Glomerular visceral epithelial cell (primary cell): Measurements from ENCODE around the gene CREG1.
"Not testable (repeated sequence)": the region's sequence is repeated elsewhere in the genome, so short reads cannot be mapped to it uniquely, and the experiment has no call there.

Experiments used
- DNase-seq: peaks from one replicate; pipeline ENCODE4 v3.0.0-alpha.2; 2016; ENCODE audit errors: extremely low spot score

Gene CREG1

DNA sequence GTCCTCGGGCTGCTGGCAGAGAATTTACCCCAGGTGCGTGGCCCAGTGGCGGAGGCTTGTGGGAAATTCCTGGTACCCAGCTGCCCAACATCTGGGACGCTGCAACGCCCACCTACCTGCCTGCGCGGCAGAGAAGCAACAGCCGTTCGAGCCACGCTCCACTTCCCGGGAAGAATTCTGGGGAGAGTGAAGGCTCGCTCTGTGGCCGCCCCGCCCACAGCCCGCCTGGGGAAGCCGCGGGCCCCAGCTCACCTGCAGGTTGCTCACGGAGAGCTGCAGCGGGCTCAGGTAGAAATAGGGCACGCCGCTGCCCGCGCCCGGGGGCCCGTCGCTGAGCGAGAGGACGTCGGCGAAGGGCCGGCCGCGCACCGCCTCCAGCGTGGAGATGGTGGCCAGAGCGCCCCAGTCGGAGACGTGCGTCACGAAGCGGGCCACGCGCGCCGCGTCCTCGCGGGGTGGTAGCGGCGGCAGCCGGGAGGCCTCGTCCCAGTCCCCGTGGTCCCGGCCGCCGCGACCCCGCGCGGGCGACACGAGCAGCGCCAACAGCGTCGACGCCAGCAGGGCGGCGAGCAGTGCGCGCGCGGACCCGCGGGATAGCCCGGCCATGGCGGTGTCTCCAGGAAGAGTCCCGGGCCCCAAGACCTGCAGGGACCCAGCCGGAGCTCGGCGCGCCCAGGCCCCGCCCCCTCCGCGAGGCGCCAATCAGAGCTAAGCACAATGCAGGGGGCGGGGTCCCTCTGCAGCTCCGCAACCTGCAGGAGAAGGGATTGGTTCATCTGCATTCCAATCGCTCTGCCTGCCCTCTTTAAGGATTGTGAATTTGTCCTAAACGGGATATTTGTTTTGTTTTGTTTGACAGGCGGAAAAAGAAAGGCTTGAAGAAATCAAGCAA, at the start of gene CREG1:
CREG1 (minus strand) TSS at position 627 of the 892 bp plus-strand sequence.
- peak; percentile 94 for DNase-seq

GRCh38 chr1:167602840-167603239, 49.3 kb upstream of the CREG1 start:
- no peak for DNase-seq

DNA sequence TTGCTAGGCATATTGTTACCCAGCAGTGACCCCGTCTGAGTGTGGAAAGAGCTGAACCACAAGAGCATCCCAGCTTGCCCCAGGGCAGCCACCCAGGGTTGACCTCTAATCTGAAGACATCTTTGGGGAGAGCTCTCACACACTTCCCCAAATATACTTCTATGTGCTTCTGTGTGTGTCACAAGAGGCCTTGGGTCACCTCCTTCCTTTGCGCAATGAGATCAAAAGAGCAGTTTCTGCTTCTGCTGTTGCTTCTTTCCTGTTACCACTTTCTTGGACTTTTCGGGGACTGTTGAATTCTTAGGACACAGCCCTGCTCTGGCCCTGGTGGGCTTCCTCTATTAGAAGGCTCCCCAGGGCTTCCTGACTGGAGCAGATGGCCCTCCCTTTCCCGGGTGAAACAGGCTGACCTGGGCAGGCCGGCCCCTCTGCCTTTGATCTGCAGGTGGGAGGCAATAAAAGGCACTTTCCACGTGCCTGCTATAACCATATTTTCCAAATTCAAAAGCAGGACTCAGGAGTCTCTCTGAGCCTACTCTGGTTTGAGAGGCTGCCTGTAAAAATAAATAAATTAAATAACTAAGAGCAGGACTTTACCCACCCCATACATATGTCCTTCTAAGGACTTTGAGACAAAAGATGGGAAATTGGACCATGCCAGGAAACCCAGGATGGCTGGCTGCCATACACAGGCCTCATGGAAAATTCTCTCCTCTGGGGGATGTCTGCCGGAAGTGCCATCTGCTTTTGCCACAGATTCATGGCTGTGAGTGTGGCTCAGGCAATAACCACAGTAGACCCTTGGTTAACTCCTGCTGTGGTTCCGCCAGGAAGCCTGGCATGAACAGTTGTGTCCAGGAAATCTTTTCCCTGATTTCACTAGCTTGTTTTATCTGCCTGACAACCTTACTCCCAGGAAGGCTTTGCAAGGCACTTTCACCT, 48.2 kb upstream of the CREG1 start:
- DNase-seq: no peak

DNA sequence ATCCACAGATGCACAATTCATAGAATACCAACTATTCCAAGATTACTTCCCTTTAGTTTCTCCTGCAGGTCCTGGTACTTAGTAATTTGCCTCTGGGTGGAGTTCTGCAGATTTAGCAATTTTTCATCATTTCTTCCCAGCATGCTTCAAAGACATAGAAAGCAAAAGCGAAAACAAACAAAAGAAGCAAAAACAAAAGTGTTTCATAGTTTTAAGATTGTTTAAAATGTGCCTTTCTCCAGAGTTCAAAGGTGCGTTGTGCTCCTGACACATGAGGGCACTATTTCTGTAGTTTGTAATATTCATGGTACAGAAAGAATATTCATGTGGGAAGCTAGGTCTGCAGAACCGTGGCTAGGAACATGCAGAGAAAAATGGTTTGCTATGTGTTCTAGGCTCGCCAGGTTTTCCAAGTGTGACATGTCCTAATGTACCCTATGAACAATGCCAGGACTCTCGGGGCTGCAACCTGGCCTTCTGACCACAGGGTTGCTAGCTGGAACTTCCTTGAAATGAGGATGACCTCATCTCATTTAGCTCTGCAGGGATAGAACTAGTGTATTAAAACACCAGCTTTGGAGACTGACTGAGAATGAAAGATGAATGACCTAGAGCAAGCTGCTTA, 46.5 kb upstream of the CREG1 start:
- DNase-seq: peak; percentile 73

DNA sequence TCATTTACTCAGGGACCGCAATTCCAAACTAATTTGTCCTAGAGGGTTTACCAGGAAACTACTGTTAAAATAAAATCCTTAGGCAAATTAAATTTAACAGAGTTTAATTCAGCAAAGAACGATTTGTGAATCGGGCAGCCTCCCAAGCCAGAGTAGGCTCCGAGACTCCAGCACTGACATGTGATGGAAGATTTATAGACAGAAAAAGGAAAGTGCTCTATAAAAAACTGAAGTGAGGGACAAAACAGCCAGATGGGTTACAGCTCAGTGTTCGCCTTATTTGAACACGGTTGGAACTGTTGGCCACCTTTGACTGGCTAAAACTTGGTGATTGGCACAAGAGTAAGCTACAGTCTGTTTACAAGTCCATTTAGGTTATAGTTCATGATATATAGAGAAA, 41.3 kb upstream of the CREG1 start:
- no peak for DNase-seq

- DNase-seq: no peak
Measured at GRCh38 chr1:167593860-167594259, 40.3 kb upstream of the CREG1 start.

GRCh38 chr1:167592475-167592874, 38.9 kb upstream of the CREG1 start:
- no peak for DNase-seq

DNA sequence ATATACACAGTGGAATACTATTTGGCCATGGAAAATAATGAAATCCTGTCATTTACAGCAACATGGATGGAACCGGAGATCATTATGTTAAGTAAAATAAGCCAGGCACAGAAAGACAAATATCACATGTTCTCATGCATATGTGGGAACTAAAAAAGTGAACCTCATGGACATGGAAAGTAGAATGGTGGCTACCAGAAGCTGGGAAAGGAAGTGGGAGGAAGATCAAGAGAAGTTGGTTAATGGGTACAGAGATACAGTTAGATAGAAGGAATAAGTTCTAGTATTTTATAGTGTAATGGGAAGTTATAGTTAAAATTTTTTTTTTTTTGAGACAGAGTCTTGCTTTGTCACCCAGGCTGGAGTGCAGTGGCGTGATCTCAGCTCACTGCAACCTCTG, 34.8 kb upstream of the CREG1 start:
- no peak for DNase-seq

DNA sequence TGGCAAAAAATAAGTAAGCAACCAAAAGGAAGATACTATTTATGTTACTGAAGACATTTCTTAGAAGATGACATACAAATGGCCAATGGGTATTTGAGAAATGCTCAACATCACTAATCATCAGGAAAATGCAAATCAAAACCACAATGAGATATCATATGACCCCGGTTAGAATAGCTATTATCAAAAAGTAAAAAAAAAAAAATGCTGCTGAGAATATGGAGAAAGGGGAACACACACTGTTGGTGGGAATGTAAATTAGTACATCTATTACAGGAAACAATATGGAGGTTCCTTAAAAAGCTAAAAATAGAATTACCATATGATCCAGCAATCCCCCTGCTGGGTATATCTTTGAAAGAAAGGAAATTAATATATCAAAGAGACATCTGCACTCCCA, 34.3 kb upstream of the CREG1 start:
- no peak for DNase-seq

GRCh38 chr1:167587342-167587741, 33.8 kb upstream of the CREG1 start:
- no peak for DNase-seq

DNA sequence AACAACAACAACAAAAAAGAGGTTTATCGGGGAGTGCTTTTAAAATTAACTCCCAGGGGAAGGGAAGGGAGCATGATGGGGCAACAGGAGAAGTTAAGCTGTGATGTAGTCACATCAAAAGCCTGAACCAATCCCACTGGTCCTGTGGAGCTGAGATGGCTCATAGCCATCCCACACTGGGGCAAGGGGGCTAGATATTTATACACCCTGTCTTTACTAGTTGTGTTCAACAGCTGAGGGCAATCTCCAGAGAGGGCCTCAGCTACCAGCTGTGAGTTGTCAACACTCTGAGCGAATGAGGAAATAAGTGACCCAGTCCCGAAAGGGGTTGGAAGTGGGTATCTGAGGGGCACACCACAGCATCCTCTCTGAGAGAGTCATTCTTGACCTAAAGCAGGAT, 31.0 kb upstream of the CREG1 start:
- no peak for DNase-seq

DNA sequence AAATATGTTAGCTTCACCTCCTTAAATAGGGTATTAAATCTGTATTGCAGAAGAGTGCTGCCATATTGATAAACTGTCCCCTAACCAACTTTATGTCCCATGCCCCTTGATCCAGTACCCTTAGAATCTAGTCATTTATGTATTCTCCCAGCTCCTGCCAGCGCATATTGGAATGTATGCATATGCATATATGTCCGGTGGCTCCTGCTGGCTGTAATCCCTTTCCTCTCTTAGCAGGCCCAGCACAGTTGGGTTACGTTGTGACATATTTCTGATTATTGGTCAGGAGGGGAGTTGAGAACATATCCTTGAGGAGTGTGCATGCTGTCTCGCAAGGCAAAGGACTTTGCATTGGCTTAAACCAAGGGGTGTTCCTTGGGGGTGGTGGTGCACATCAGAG, 29.2 kb upstream of the CREG1 start:
- no peak for DNase-seq

DNA sequence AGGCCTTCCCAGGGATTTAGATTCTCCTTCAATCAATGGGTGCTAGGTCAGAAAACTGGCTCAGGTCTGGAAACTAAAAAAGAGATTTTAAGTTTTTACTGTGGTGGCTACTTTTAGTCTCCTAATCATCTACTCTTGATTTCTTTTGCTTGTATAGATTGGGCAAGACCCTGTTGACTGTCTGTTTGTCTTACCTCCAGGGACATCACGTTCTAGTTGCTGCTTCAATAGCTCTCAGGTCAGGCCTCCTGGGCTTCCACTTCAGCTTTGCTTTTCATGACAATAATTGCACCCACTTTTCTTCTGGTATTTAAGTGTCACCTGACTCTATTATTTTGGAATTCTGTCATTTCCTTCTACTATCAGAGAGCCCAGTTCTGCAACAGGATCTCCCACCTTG, 28.5 kb upstream of the CREG1 start:
- no peak for DNase-seq

DNA sequence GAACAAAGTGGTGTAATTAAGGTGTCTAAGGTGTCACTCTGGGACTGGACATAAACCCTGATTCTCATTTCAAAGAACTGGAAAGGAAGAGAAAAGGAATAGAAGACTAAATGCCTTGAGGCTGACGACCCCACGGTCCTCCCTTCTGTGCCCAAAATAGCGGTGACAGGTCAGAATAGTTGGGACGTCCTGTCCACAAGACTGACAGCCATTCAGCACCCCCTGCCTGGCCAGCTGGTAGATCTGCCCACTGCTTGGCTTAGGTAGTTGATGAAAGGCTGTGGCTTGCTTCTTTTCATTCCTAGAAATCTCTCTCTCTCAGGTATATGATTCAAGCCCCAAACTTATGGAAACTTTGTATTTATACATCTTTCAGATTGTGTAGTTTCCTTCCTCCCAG, 26.4 kb upstream of the CREG1 start:
- no peak for DNase-seq

DNA sequence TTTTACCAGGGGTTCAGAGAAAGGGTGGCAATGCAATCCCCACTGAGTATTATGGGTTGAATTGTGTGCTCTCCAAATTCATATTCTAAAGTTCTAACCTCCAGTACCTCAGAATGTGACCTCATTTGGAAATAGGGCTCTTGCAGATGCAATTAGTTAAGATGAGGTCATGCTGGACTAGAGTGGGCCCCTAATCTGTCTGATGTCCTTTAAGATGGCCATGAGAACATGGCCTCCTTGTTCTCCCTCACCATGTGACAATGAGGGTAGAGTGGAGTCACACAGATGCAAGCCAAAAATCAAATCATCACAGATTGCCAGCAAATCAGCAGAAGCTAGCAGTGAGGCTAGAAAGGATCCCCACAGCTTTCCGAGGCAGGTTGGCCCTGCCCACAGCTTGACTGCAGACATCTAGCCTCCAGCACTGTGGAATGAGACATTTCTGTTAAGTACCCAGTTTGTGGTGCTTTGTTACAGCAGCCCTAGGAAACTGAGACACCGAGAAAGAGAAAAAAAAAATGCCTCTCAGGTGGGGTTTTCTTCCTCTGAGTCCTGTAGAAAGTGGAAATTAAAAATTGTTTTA, 25.5 kb upstream of the CREG1 start:
- DNase-seq: no peak

DNA sequence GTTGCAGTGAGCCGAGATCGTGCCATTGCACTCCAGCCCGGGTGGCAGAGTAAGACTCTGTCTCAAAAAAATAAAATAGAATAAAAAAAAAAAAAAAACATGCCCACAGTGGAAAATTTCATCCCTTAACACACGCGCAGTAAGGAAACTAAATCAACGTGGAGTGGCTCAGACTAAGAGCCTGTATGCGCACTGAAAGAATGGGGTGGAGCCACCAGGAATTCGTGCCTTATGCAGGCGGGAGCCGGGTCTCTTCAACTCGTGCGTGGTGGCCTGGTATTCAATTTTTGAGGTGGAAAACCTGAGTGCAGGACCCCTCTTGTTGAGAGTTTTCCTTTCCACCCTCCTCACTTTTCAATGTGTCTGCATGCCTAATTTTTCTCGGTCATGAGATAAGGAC, 22.1 kb upstream of the CREG1 start:
- no peak for DNase-seq

DNA sequence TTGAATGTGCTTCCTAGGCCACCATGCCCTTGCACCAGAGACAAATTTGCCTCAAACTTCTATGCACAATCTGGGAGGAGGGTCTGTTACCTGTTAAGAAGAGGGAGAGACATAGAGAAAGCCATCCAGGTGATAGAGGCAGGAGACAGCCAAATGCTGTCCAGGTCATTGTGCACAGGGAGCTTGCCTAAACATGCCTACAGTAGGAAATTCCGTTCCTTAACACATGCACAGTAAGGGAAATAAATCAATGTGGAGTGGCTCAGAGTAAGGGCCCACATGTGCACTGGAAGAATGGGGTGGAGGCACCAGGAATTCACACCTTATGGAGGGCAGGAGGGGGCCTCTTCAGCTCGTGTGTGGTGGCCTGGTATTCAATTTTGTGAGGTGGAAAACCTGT, 19.5 kb upstream of the CREG1 start:
- no peak for DNase-seq

DNA sequence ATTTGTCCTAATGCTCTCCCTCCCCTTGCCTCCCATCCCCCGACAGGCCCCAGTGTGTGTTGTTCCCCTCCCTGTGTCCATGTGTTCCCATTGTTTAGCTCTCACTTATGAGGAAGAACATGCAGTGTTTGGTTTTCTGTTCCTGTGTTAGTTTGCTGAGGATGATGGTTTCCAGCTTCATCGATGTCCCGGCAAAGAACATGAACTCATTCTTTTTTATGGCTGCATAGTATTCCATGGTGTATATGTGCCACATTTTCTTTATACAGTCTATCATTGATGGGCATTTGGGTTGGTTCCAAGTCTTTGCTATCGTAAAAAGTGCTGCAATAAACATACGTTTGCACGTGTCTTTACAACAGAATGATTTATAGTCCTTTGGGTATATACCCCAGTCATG, 17.1 kb upstream of the CREG1 start:
- DNase-seq: not testable (repeated sequence)

- DNase-seq: no peak
Measured at GRCh38 chr1:167567663-167568062, 14.1 kb upstream of the CREG1 start.

- no peak for DNase-seq
Measured at GRCh38 chr1:167566766-167567165, 13.2 kb upstream of the CREG1 start.

DNA sequence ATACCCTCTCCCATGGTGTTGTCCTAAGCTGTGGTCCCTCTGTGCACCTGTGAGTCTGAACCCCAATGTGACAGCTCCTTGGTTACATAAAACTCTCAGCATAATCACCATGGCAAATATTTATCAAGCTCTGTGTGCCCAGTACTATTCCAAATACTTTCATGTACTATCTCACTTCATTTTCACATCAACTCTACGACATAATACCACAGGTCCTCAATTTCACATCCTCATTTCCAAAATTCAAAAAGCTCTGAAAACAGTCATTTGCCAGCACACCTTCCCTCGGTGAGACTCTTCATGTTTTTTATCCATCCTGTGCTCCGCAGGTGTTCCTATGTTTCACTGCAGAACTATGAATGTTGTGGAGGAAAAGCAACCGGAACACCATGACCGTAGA, 12.4 kb upstream of the CREG1 start:
- no peak for DNase-seq
